Fibroblast of peridontal ligament (primary cell): Measurements from ENCODE around the gene DEFB132.
"Not testable (repeated sequence)": the region's sequence is repeated elsewhere in the genome, so short reads cannot be mapped to it uniquely, and the experiment has no call there.

Experiments
- DNase-seq: peaks from one replicate; pipeline ENCODE4 v3.0.0-alpha.2; 2010; ENCODE audit errors: extremely low read depth

The DEFB132 gene

GRCh38 chr20:257419-257818 is at the start of gene DEFB132:
TSS of gene DEFB132 (plus strand) at chr20:257724. CDS start at chr20:257779, 55 bp downstream.
- DNase-seq: no peak

- DNase-seq: peak; percentile 78
These were observed 48.5 kb upstream of the DEFB132 start for GRCh38 chr20:208942-209566.

- no peak for DNase-seq
These were observed 46.6 kb upstream of the DEFB132 start for GRCh38 chr20:210809-211502.

- no peak for DNase-seq
These were observed 43.1 kb upstream of the DEFB132 start for GRCh38 chr20:214383-214782.

GRCh38 chr20:215796-216195 is 41.7 kb upstream of the DEFB132 start:
- no peak for DNase-seq

GRCh38 chr20:217266-217665 is 40.3 kb upstream of the DEFB132 start:
- no peak for DNase-seq

- DNase-seq: peak; percentile 24
These were observed 38.0 kb upstream of the DEFB132 start for GRCh38 chr20:219290-220115.

- DNase-seq: no peak
These were observed 36.2 kb upstream of the DEFB132 start for GRCh38 chr20:221258-221830.

GRCh38 chr20:225879-226278 is 31.6 kb upstream of the DEFB132 start:
- not testable (repeated sequence) for DNase-seq

GRCh38 chr20:226958-227357 is 30.6 kb upstream of the DEFB132 start, which contains the start of gene DEFB129:
TSS of gene DEFB129 (plus strand) at chr20:227258. CDS start at chr20:227289, 31 bp downstream.
- DNase-seq: no peak

- no peak for DNase-seq
These were observed 30.0 kb upstream of the DEFB132 start for GRCh38 chr20:227439-228105.

- DNase-seq: peak; percentile 35
These were observed 21.6 kb upstream of the DEFB132 start for GRCh38 chr20:235891-236290.

- no peak for DNase-seq
These were observed 20.0 kb upstream of the DEFB132 start for GRCh38 chr20:237489-237888.

GRCh38 chr20:237929-238328 is 19.6 kb upstream of the DEFB132 start:
- DNase-seq: peak; percentile 2

- DNase-seq: no peak
These were observed 14.6 kb upstream of the DEFB132 start for GRCh38 chr20:242905-243304.

GRCh38 chr20:251354-251753 is 6.2 kb upstream of the DEFB132 start:
- no peak for DNase-seq

- DNase-seq: no peak
These were observed 4.7 kb upstream of the DEFB132 start for GRCh38 chr20:252801-253200.

- not testable (repeated sequence) for DNase-seq
These were observed 4.1 kb upstream of the DEFB132 start for GRCh38 chr20:253447-253846.

- DNase-seq: no peak
These were observed 840 bp downstream of the DEFB132 start for GRCh38 chr20:258269-258858.

GRCh38 chr20:258963-259362 is 1.4 kb downstream of the DEFB132 start:
- DNase-seq: peak; percentile 20

GRCh38 chr20:259981-260380 is 2.5 kb downstream of the DEFB132 start:
- DNase-seq: no peak
